Fibroblast of pulmonary artery (primary cell): ENCODE results near the gene PURA.

Experiments used
- DNase-seq: peaks from one replicate; pipeline ENCODE4 v3.0.0-alpha.2; 2010; ENCODE audit warnings: low read depth
- H3K4me3 ChIP-seq: replicated peaks from 2 replicates; pipeline ENCODE4 v1.5.1; 2011; ENCODE audit warnings: low read depth, mild to moderate bottlenecking, control low read depth, low read length, moderate library complexity
- CTCF ChIP-seq: IDR thresholded peaks from 2 replicates; pipeline ENCODE4 v1.5.1; 2011; ENCODE audit warnings: mild to moderate bottlenecking, control low read depth, low read length, inconsistent platforms; ENCODE audit errors: missing control alignments

The PURA gene

GRCh38 chr5:140083650-140084049, 30.3 kb upstream of the PURA start:
- DNase-seq = no peak
- no peak for TF ChIP-seq CTCF
- H3K4me3 ChIP-seq = no peak overlapping the region

GRCh38 chr5:140084541-140084940, 29.4 kb upstream of the PURA start:
- no peak overlapping the region for H3K4me3 ChIP-seq
- TF ChIP-seq CTCF = no peak
- no peak for DNase-seq

GRCh38 chr5:140090251-140090650, 23.7 kb upstream of the PURA start:
- no peak for DNase-seq
- no peak for TF ChIP-seq CTCF
- H3K4me3 ChIP-seq = no peak overlapping the region

GRCh38 chr5:140093179-140093578, 20.7 kb upstream of the PURA start:
- no peak for DNase-seq
- TF ChIP-seq CTCF = no peak
- H3K4me3 ChIP-seq = no peak overlapping the region

- no peak overlapping the region for H3K4me3 ChIP-seq
- no peak for DNase-seq
- TF ChIP-seq CTCF = no peak
Measured at GRCh38 chr5:140093866-140094265, 20.0 kb upstream of the PURA start.

- no peak for TF ChIP-seq CTCF
- no peak overlapping the region for H3K4me3 ChIP-seq
- DNase-seq = no peak
Measured at GRCh38 chr5:140094889-140095288, 19.0 kb upstream of the PURA start.

- no peak overlapping the region for H3K4me3 ChIP-seq
- no peak for DNase-seq
- TF ChIP-seq CTCF = no peak
Measured at GRCh38 chr5:140101179-140101578, 12.7 kb upstream of the PURA start.
